B cell (primary cell): Measurements from ENCODE around the gene GPATCH3. TPM values are rescaled to one million over a fixed set of nuclear protein-coding genes. Genes with fewer than 3 reads are reported as not detected.

ENCODE experiments used
- ATAC-seq: fragments of 200-7000 bp; cut with Tn5 transposase; one replicate; pipeline ENCODE4 v1.10.0; 2021; ENCODE audit warnings: low read depth, mild to moderate bottlenecking, moderate number of reproducible peaks, moderate library complexity
- CTCF ChIA-PET: fragments of 350-600 bp; sonication (Branson Sonifier 250); formaldehyde crosslinking; loops from one replicate; lab custom pipeline; 2021; ENCODE audit warnings: antibody characterized with exemption, inconsistent platforms; lab: Charles Lee
- POLR2A ChIA-PET: fragments of 350-600 bp; sonication (Branson Sonifier 250); formaldehyde crosslinking; loops from one replicate; lab custom pipeline; 2021; ENCODE audit warnings: antibody characterized with exemption; lab: Charles Lee
- DNase-seq: peaks from one replicate; pipeline ENCODE4 v3.0.0; 2013
- H2AFZ ChIP-seq: 2 replicates; pipeline ENCODE4 v1.6.1; 2012; ENCODE audit warnings: mild to moderate bottlenecking, low read depth, low read length; ENCODE audit not compliant: insufficient read depth, poor library complexity, severe bottlenecking
- H3K27ac ChIP-seq, 2 donors: 1 replicate in 1 of 2; 2 replicates in 1 of 2; pipeline ENCODE4 v1.5.1; 2012 to 2013; ENCODE audit warnings: low read length in 2 of 2, mild to moderate bottlenecking in 2 of 2, moderate library complexity in 1 of 2
- H3K27me3 ChIP-seq, 4 experiments: fragments of 200-600 bp in 1 of 4; sonication (generic) in 1 of 4; replicated peaks in 1 of 4; 1 replicate in 2 of 4; 2 replicates in 2 of 4; pipeline versions ENCODE4 v1.6.1 to v1.7.0; 2013 to 2016; ENCODE audit warnings: low read length in 3 of 4, mild to moderate bottlenecking in 2 of 4, mixed read lengths in 1 of 4, moderate library complexity in 1 of 4; ENCODE audit not compliant: insufficient read depth in 4 of 4, control insufficient read depth in 3 of 4; ENCODE audit errors: control extremely low read depth in 1 of 4
- H3K36me3 ChIP-seq, 2 experiments: replicated peaks in 1 of 2; 1 replicate in 1 of 2; 2 replicates in 1 of 2; pipeline versions ENCODE4 v1.6.1 to v1.7.1; 2013; ENCODE audit warnings: low read length in 1 of 2; ENCODE audit not compliant: insufficient read depth in 2 of 2, control insufficient read depth in 1 of 2; ENCODE audit errors: control extremely low read depth in 1 of 2, extremely low read depth in 1 of 2
- H3K4me1 ChIP-seq, 2 donors: fragments of 200-600 bp in 1 of 2; sonication (generic) in 1 of 2; 1 replicate in 1 of 2; 2 replicates in 1 of 2; pipeline versions ENCODE4 v1.5.1 to v1.6.1; 2013 to 2017; ENCODE audit warnings: low read length in 2 of 2; ENCODE audit not compliant: control insufficient read depth in 2 of 2, insufficient read depth in 2 of 2
- H3K4me2 ChIP-seq: replicated peaks from 2 replicates; pipeline ENCODE3; 2012; ENCODE audit warnings: mild to moderate bottlenecking, low read depth, low read length; ENCODE audit not compliant: poor library complexity, severe bottlenecking
- H3K4me3 ChIP-seq, 5 experiments: fragments of 200-600 bp in 1 of 5; sonication (generic) in 1 of 5; 1 replicate in 3 of 5; 2 replicates in 2 of 5; pipeline versions ENCODE4 v1.5.1 to v1.7.0; 2011 to 2016; ENCODE audit warnings: low read length in 4 of 5, mild to moderate bottlenecking in 4 of 5, low read depth in 2 of 5, control low read depth in 1 of 5, moderate library complexity in 1 of 5; ENCODE audit not compliant: insufficient read depth in 1 of 5; ENCODE audit errors: control extremely low read depth in 1 of 5, extremely low read depth in 1 of 5
- H3K79me2 ChIP-seq: fragments of 200-600 bp; sonication (generic); one replicate; pipeline ENCODE4 v1.6.0; 2016; ENCODE audit warnings: low read length; ENCODE audit not compliant: control insufficient read depth, insufficient read depth
- H3K9ac ChIP-seq: fragments of 200-600 bp; sonication (generic); 2 replicates; pipeline ENCODE4 v1.6.1; 2017; ENCODE audit warnings: mild to moderate bottlenecking, low read length, moderate library complexity
- H3K9me3 ChIP-seq, 3 donors: one replicate each; pipeline versions ENCODE4 v1.6.1 to v1.7.1; 2013; ENCODE audit warnings: low read length in 2 of 3; ENCODE audit not compliant: control insufficient read depth in 2 of 3, insufficient read depth in 1 of 3; ENCODE audit errors: control extremely low read depth in 1 of 3
- H4K20me1 ChIP-seq: 2 replicates; pipeline ENCODE4 v1.6.0; 2012; ENCODE audit warnings: mild to moderate bottlenecking, low read length; ENCODE audit not compliant: insufficient read depth, control insufficient read depth, poor library complexity, severe bottlenecking
- H3K27ac Mint-ChIP-seq: one replicate; pipeline ENCODE4 v1.8.0; 2021; ENCODE audit warnings: mixed read lengths
- H3K27me3 Mint-ChIP-seq: one replicate; pipeline ENCODE4 v1.8.0; 2021; ENCODE audit warnings: mixed read lengths
- H3K4me1 Mint-ChIP-seq: one replicate; pipeline ENCODE4 v1.8.0; 2021; ENCODE audit warnings: mixed read lengths
- H3K4me3 Mint-ChIP-seq: one replicate; pipeline ENCODE4 v1.8.0; 2021; ENCODE audit warnings: mixed read lengths
- H3K9me3 Mint-ChIP-seq: one replicate; pipeline ENCODE4 v1.8.0; 2022; ENCODE audit warnings: mixed read lengths; ENCODE audit not compliant: insufficient read depth
- CTCF ChIP-seq: fragments of 200-600 bp; IDR thresholded peaks from one replicate; pipeline ENCODE4 v1.8.0; 2022; ENCODE audit warnings: antibody characterized with exemption, mild to moderate bottlenecking
- EZH2 ChIP-seq: IDR thresholded peaks from 2 replicates; pipeline ENCODE4 v1.6.1; 2012; ENCODE audit warnings: borderline replicate concordance, low read depth, mild to moderate bottlenecking, moderate library complexity, low read length; ENCODE audit not compliant: insufficient read depth, poor library complexity, severe bottlenecking
- WGBS: methylation state at CpG from one replicate; pipeline ENCODE4 v1.1.5; 2013; ENCODE audit warnings: missing lambda C conversion rate; ENCODE audit not compliant: insufficient coverage; 5-methylcytosine and 5-hydroxymethylcytosine counted together
- intact Hi-C: fragments of 100-400 bp; cut with micrococcal nuclease; formaldehyde crosslinking; loops from one replicate; pipeline ENCODE4 v1.10.0; 2022
- polyA plus RNA-seq: library from polyadenylated mRNA; depleted of rRNA; stranded (reverse); fragments of >200 nt; gene quantifications from 2 replicates; pipeline ENCODE4 v1.2.3, GENCODE V29; 2012
- total RNA-seq, 2 donors: library from RNA; stranded (reverse); fragments of 120-200 nt in 1 of 2; gene quantifications; 1 replicate in 1 of 2; 2 replicates in 1 of 2; pipeline versions ENCODE4 v1.2.3 to v1.2.4, GENCODE V29; 2013 to 2022

Gene GPATCH3
- total and polyA plus RNA-seq, 2 donors (not counting 1 experiment from before 2014, with no cell fraction given): 9.2 to 21.9 TPM

- Histone ChIP-seq H3K36me3 (peaks cover 2 to 48% of the 10 kb centered on the region in 2 experiments), H3K4me3 (no peak overlapping the region), H3K4me2 (no peak overlapping the region), H2AFZ (no peak overlapping the region), H3K79me2 (peaks cover 51% of the 10 kb centered on the region), H3K27me3 (no peaks in the 10 kb centered on the region), H3K27ac (no peak overlapping the region), H3K9ac (no peak overlapping the region), H4K20me1 (peaks cover 30% of the 10 kb centered on the region), H3K9me3 (no peaks in the 10 kb centered on the region), H3K4me1 (no peaks in the 10 kb centered on the region)
- no peak for DNase-seq
- Mint-ChIP-seq H3K27ac (no peak overlapping the region), H3K4me3 (no peak overlapping the region), H3K4me1 (peaks cover 4% of the 10 kb centered on the region), H3K9me3 (no peaks in the 10 kb centered on the region), H3K27me3 (no peaks in the 10 kb centered on the region)
- TF ChIP-seq EZH2 (no peak), CTCF (no peak)
- intact Hi-C loops: no loop called here
- 100% methylated on average over 4 of the region's 4 CpGs for WGBS
- ATAC-seq: no peak
- POLR2A ChIA-PET: no interaction called here
- CTCF ChIA-PET: no interaction called here
Observed at GRCh38 chr1:26938004-26938658, 37.9 kb upstream of the GPATCH3 start.

- POLR2A ChIA-PET: no interaction called here
Observed at GRCh38 chr1:26936823-26937222, 36.6 kb upstream of the GPATCH3 start.

More at GRCh38 chr1:26936823-26937222, 36.6 kb upstream of the GPATCH3 start:
- DNase-seq: no peak
- Histone ChIP-seq H3K4me2 (no peak overlapping the region), H3K4me1 (peaks cover 7 to 12% of the 10 kb centered on the region in 2 donors), H3K79me2 (peaks cover 49% of the 10 kb centered on the region), H2AFZ (no peak overlapping the region), H3K27me3 (no peaks in the 10 kb centered on the region), H3K4me3 (no peak overlapping the region), H3K36me3 (peaks cover 0 to 37% of the 10 kb centered on the region in 2 experiments), H3K9ac (no peak overlapping the region), H4K20me1 (peaks cover 25% of the 10 kb centered on the region), H3K9me3 (no peaks in the 10 kb centered on the region), H3K27ac (no peak overlapping the region)
- H3K9me3 Mint-ChIP-seq: no peaks in the 10 kb centered on the region
- no peak for ATAC-seq
- H3K27ac Mint-ChIP-seq: no peak overlapping the region
- TF ChIP-seq EZH2 (no peak), CTCF (no peak)
- H3K27me3 Mint-ChIP-seq: no peaks in the 10 kb centered on the region
- intact Hi-C loops: no loop called here
- 100% methylated on average over 3 of the region's 6 CpGs for WGBS
- H3K4me3 Mint-ChIP-seq: no peak overlapping the region
- peaks cover 13% of the 10 kb centered on the region for H3K4me1 Mint-ChIP-seq
- CTCF ChIA-PET: no interaction called here
